K562 (cell line): ENCODE measurements around the gene NT5C2. TPM values are rescaled to one million over a fixed set of nuclear protein-coding genes. Genes with fewer than 3 reads are reported as not detected.

Source experiments
- ATAC-seq: fragments of 200-7000 bp; cut with Tn5 transposase; 3 replicates; pipeline ENCODE4 v1.9.1; 2020; ENCODE audit warnings: moderate library complexity
- BruUV-seq: library from RNA; stranded (reverse); fragments of 400-500 nt; replicated peaks from 2 replicates; lab custom pipeline; 2021; lab: Mats Ljungman, UMichigan
- CTCF ChIA-PET: fragments of 300-600 bp; formaldehyde crosslinking; extraction: SDS; loops from one replicate; lab custom pipeline; 2021; ENCODE audit warnings: low intra/inter-chr PET ratio; lab: Yijun Ruan, JAX
- POLR2A ChIA-PET: fragments of 300-600, 350-650 bp; sonication (Branson Sonifier 250); formaldehyde crosslinking; extraction: SDS; loops from one replicate; lab custom pipeline; 2021; ENCODE audit warnings: antibody characterized with exemption, inconsistent platforms; lab: Yijun Ruan, JAX
- DNase-seq, 4 experiments: peaks; one replicate each; pipeline versions ENCODE4 v3.0.0 to v3.0.0-alpha.2; 2011 to 2018; ENCODE audit warnings: low spot score in 3 of 4, mixed read lengths in 3 of 4; ENCODE audit errors: extremely low read depth in 1 of 4
- FAIRE-seq: peaks from 2 replicates; lab custom pipeline; 2011; peaks lifted over from hg19 to GRCh38; lab: Jason Lieb, UNC
- H2AFZ ChIP-seq: 2 replicates; pipeline ENCODE4 v1.6.0; 2011; ENCODE audit warnings: low read depth, low read length, control low read depth, inconsistent platforms
- H3K27ac ChIP-seq: fragments of 200-600 bp; 3 replicates; pipeline ENCODE4 v1.8.0; 2011; ENCODE audit warnings: low read depth, mild to moderate bottlenecking, control low read depth, inconsistent platforms, low read length, moderate library complexity, mixed read lengths; ENCODE audit errors: extremely low read depth
- H3K27me3 ChIP-seq, 2 experiments: fragments of 300-600 bp in 1 of 2; 2 replicates in 1 of 2; 3 replicates in 1 of 2; pipeline versions ENCODE4 v1.6.0 to v1.8.0; 2011; ENCODE audit warnings: inconsistent platforms in 2 of 2, low read length in 2 of 2, mild to moderate bottlenecking in 1 of 2, mixed read lengths in 1 of 2, moderate library complexity in 1 of 2; ENCODE audit not compliant: control insufficient read depth in 2 of 2, insufficient read depth in 2 of 2
- H3K36me3 ChIP-seq: fragments of 300-600 bp; 3 replicates; pipeline ENCODE4 v1.8.0; 2011; ENCODE audit warnings: mild to moderate bottlenecking, low read length, inconsistent platforms; ENCODE audit not compliant: control insufficient read depth, insufficient read depth
- H3K4me1 ChIP-seq, 2 experiments: fragments of 200-600 bp in 1 of 2; replicated peaks in 1 of 2; 2 replicates in 1 of 2; 3 replicates in 1 of 2; pipeline versions ENCODE4 v1.5.1 to v1.8.0; 2011; ENCODE audit warnings: inconsistent platforms in 2 of 2, low read length in 2 of 2, mild to moderate bottlenecking in 1 of 2, mixed read lengths in 1 of 2, moderate library complexity in 1 of 2; ENCODE audit not compliant: control insufficient read depth in 2 of 2, insufficient read depth in 2 of 2
- H3K4me2 ChIP-seq: 2 replicates; pipeline ENCODE4 v1.6.1; 2011; ENCODE audit warnings: low read length, control low read depth, inconsistent platforms, mixed read lengths; ENCODE audit not compliant: insufficient read depth
- H3K4me3 ChIP-seq: fragments of 200-600 bp; sonication (generic), shearing (Covaris generic); 2 replicates; pipeline ENCODE4 v1.5.1; 2016; ENCODE audit warnings: control low read depth, inconsistent platforms
- H3K79me2 ChIP-seq: fragments of 200-600 bp; 3 replicates; pipeline ENCODE4 v1.8.0; 2011; ENCODE audit warnings: low read length, inconsistent platforms; ENCODE audit not compliant: control insufficient read depth, insufficient read depth
- H3K9ac ChIP-seq, 2 experiments: 2 replicates each; pipeline versions ENCODE4 v1.6.0 to v1.6.1; 2011; ENCODE audit warnings: low read depth in 2 of 2, low read length in 2 of 2, control low read depth in 1 of 2, inconsistent platforms in 1 of 2, mild to moderate bottlenecking in 1 of 2, mixed read lengths in 1 of 2; ENCODE audit not compliant: insufficient read depth in 1 of 2
- H3K9me1 ChIP-seq: one replicate; pipeline ENCODE4 v1.6.0; 2011; ENCODE audit warnings: inconsistent platforms, mild to moderate bottlenecking, low read length, moderate library complexity; ENCODE audit not compliant: control insufficient read depth, insufficient read depth
- H3K9me3 ChIP-seq: replicated peaks from 2 replicates; pipeline ENCODE4 v1.5.1; 2011; ENCODE audit warnings: low read depth, low read length, inconsistent platforms; ENCODE audit not compliant: control insufficient read depth, insufficient read depth
- H4K20me1 ChIP-seq: replicated peaks from 2 replicates; pipeline ENCODE4 v1.6.1; 2011; ENCODE audit warnings: low read length, inconsistent platforms, mixed read lengths; ENCODE audit not compliant: control insufficient read depth, insufficient read depth
- CBX3 ChIP-seq, 2 experiments: IDR thresholded peaks; 1 replicate in 1 of 2; 2 replicates in 1 of 2; pipeline ENCODE4 v1.6.1; 2012; ENCODE audit warnings: inconsistent platforms in 2 of 2, low read length in 2 of 2, borderline replicate concordance in 1 of 2, control low read depth in 1 of 2
- FOXJ2 ChIP-seq: fragments of 200-800 bp; sonication (Bioruptor generic); IDR thresholded peaks from 2 replicates; pipeline ENCODE4 v1.6.1; 2016; ENCODE audit warnings: missing genetic modification characterization, missing compliant biosample characterization
- HSF4 ChIP-seq: fragments of 250-450 bp; sonication (Bioruptor Pico); IDR thresholded peaks from 2 replicates; pipeline ENCODE4 v2.1.2; 2022; ENCODE audit warnings: mild to moderate bottlenecking, moderate library complexity, borderline replicate concordance
- KLF13 ChIP-seq: fragments of 450-650 bp; IDR thresholded peaks from 2 replicates; pipeline ENCODE4 v1.6.1; 2016; ENCODE audit warnings: missing genetic modification characterization, low read depth, mild to moderate bottlenecking, missing compliant biosample characterization, moderate library complexity, borderline replicate concordance
- MAFG ChIP-seq: fragments of 450-650 bp; conservative IDR thresholded peaks from 2 replicates; pipeline ENCODE4 v1.6.1; 2016; ENCODE audit warnings: missing genetic modification characterization, missing compliant biosample characterization
- MEIS2 ChIP-seq: fragments of 450-650 bp; IDR thresholded peaks from 2 replicates; pipeline ENCODE4 v1.6.1; 2014; ENCODE audit warnings: mild to moderate bottlenecking; ENCODE audit not compliant: partially characterized antibody
- NFATC3 ChIP-seq: fragments of 450-650 bp; IDR thresholded peaks from 2 replicates; pipeline ENCODE4 v1.6.1; 2017; ENCODE audit warnings: mild to moderate bottlenecking
- PTTG1 ChIP-seq: fragments of 450-650 bp; IDR thresholded peaks from 2 replicates; pipeline ENCODE4 v1.6.1; 2016; ENCODE audit warnings: low read depth, mild to moderate bottlenecking, missing genetic modification characterization, missing compliant biosample characterization
- RBBP5 ChIP-seq: fragments of 200-600 bp; sonication (generic); IDR thresholded peaks from 2 replicates; pipeline ENCODE4 v1.6.1; 2012; ENCODE audit warnings: borderline replicate concordance, mild to moderate bottlenecking, low read length, control low read depth, inconsistent platforms; ENCODE audit not compliant: insufficient read depth, poor library complexity, severe bottlenecking
- TGIF2 ChIP-seq: sonication (generic); formaldehyde crosslinking; IDR thresholded peaks from 2 replicates; pipeline ENCODE4 v1.8.1; 2022; ENCODE audit warnings: mild to moderate bottlenecking, missing genetic modification reagents, moderate library complexity
- WHSC1 ChIP-seq: IDR thresholded peaks from one replicate; pipeline ENCODE4 v1.6.1; 2012; ENCODE audit warnings: low read length, control low read depth, inconsistent platforms
- ZNF232 ChIP-seq: sonication (generic); formaldehyde crosslinking; IDR thresholded peaks from 2 replicates; pipeline ENCODE4 v1.8.0; 2022; ENCODE audit warnings: mild to moderate bottlenecking, missing genetic modification reagents
- WGBS: fragments of 100-300 bp; shearing (Covaris generic); methylation state at CpG from one replicate; pipeline ENCODE4 v1.1.6; 2016; ENCODE audit warnings: low coverage, mixed read lengths; ENCODE audit not compliant: insufficient coverage; ENCODE audit errors: missing lambda C conversion rate; 5-methylcytosine and 5-hydroxymethylcytosine counted together
- in situ Hi-C: fragments of 300-500 bp; cut with MboI; formaldehyde crosslinking; loops from 4 replicates; pipeline ENCODE4 v1.15.0; 2018; ENCODE audit warnings: inconsistent platforms, mixed read lengths
- intact Hi-C: fragments of 100-400 bp; cut with micrococcal nuclease; formaldehyde crosslinking; loops from 2 replicates; pipeline ENCODE4 v1.14.2; 2022
- polyA plus RNA-seq, 8 experiments: library from polyadenylated mRNA; depleted of rRNA in 4 of 8; stranded (reverse) in 5 of 8; unstranded in 3 of 8; fragments of >200 nt; fragmentation: Nextera tagmentation in 2 of 8; fragmentation: Illumina TruSeq in 1 of 8; extraction: Ambion mirVana in 2 of 8; extraction: Trizol in 1 of 8; gene quantifications; 2 replicates each; pipeline versions ENCODE4 v1.2.1 to v1.2.3, GENCODE V29; 2011 to 2014; ENCODE audit warnings: inconsistent platforms in 1 of 8, missing spikeins in 1 of 8
- total RNA-seq, 7 experiments: library from RNA; depleted of rRNA in 6 of 7; stranded (reverse); fragments of >200 nt in 6 of 7; fragmentation: Illumina TruSeq in 2 of 7; extraction: Trizol in 2 of 7; gene quantifications; 2 replicates each; pipeline versions ENCODE4 v1.2.1 to v1.2.3, GENCODE V29; 2011 to 2021; ENCODE audit warnings: low replicate concordance in 1 of 7
- TF ChIP-seq, protein P1 (sequence below): fragments of 250-450 bp; sonication (Bioruptor Pico); IDR thresholded peaks from 2 replicates; pipeline ENCODE4 v1.9.0; 2021; ENCODE audit warnings: mild to moderate bottlenecking

The NT5C2 gene
- total and polyA plus RNA-seq, 9 of the 15 experiments (the other 6 are each of a cell fraction or from before 2014, with no cell fraction given) = 11.3 to 45.2 (median 27.7) TPM

- Histone ChIP-seq H4K20me1 (no peaks in the 10 kb centered on the region), H3K27me3 (no peaks in the 10 kb centered on the region), H3K36me3 (peaks cover 51% of the 10 kb centered on the region; the same call in 2 of the 3 replicates), H3K79me2 (no peaks in the 10 kb centered on the region), H3K4me3 (no peak overlapping the region), H3K9me1 (no peaks in the 10 kb centered on the region), H3K9ac (no peak overlapping the region), H3K4me2 (no peak overlapping the region), H3K27ac (no peak overlapping the region), H3K9me3 (no peaks in the 10 kb centered on the region), H3K4me1 (no peaks in the 10 kb centered on the region), H2AFZ (no peak overlapping the region)
- intact Hi-C loops = no loop called here
- no peak for ATAC-seq
- ChIA-PET CTCF (no interaction called here), POLR2A (interaction anchor here (1.5 kb wide), 1 partner anchor 10 kb away, joined by 8 read pairs; no protein-coding TSS in a partner anchor)
- DNase-seq = no peak
- TF ChIP-seq WHSC1 (no peak), RBBP5 (no peak), MAFG (tag) (no peak), MEIS2 (no peak)
- BruUV-seq = no TSS peak
- in situ Hi-C loops = no loop called here
- 80% methylated on average over 1 of the region's 3 CpGs for WGBS
- FAIRE-seq = no peak
Observed at GRCh38 chr10:103102195-103102594, 90.9 kb downstream of the NT5C2 start.

GRCh38 chr10:103100620-103101019 is 92.5 kb downstream of the NT5C2 start:
- TF ChIP-seq, protein P1, sequence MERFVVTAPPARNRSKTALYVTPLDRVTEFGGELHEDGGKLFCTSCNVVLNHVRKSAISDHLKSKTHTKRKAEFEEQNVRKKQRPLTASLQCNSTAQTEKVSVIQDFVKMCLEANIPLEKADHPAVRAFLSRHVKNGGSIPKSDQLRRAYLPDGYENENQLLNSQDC = no peak
- TF ChIP-seq CBX3 (IDR thresholded peaks at IDR 0.05; ENCODE audit: borderline replicate concordance in 1 of 2, low read length in 2 of 2) (no peak), PTTG1 (tag) (no peak), NFATC3 (no peak), TGIF2 (CRISPR knock-in tag) (no peak), ZNF232 (CRISPR knock-in tag) (no peak), HSF4 (no peak), KLF13 (no peak), FOXJ2 (tag) (no peak)
- Histone ChIP-seq H3K9ac (no peak overlapping the region), H3K27me3 (no peaks in the 10 kb centered on the region), H4K20me1 (no peaks in the 10 kb centered on the region), H3K9me1 (no peaks in the 10 kb centered on the region), H3K9me3 (no peaks in the 10 kb centered on the region), H2AFZ (no peak overlapping the region), H3K4me1 (no peaks in the 10 kb centered on the region), H3K79me2 (no peaks in the 10 kb centered on the region), H3K27ac (no peak overlapping the region), H3K36me3 (peaks cover 59% of the 10 kb centered on the region; the same call in 2 of the 3 replicates), H3K4me2 (no peak overlapping the region), H3K4me3 (no peak overlapping the region)
- no TSS peak for BruUV-seq
- ChIA-PET CTCF (no interaction called here), POLR2A (interaction anchor here (1.5 kb wide), 1 partner anchor 9 kb away, joined by 8 read pairs; no protein-coding TSS in a partner anchor)
- FAIRE-seq (no peak), ATAC-seq (no peak), DNase-seq (no peak)
- WGBS = 70% methylated on average over 2 of the region's 2 CpGs
- in situ Hi-C loops (no loop called here), intact Hi-C loops (no loop called here)
